HL-60/S4 treated with retinoic acid at 250 ng/mL for 4 days and 3 days (cell line): Measurements from ENCODE around the gene ZNF232.
"Not testable (repeated sequence)": the region's sequence is repeated elsewhere in the genome, so short reads cannot be mapped to it uniquely, and the experiment has no call there.

Experiments
- in situ Hi-C: fragments of 300-500 bp; cut with MboI; formaldehyde crosslinking; loops from 2 replicates; pipeline ENCODE4 v1.7.0; 2022; ENCODE audit warnings: low sequenced_read_pairs

The ZNF232 gene

GRCh38 chr17:5111402-5112204 is at the start of gene ZNF232:
ZNF232 (minus strand) TSS chr17:5111878; CDS start chr17:5111822, 56 bp downstream.
- in situ Hi-C loops, result no loop called here

GRCh38 chr17:5160702-5161101 is 49.0 kb upstream of the ZNF232 start:
- in situ Hi-C loops, result not testable (repeated sequence)

GRCh38 chr17:5146122-5146521 is 34.4 kb upstream of the ZNF232 start:
- in situ Hi-C loops, result not testable (repeated sequence)

- in situ Hi-C loops, result not testable (repeated sequence)
Observed at GRCh38 chr17:5142877-5143276, 31.2 kb upstream of the ZNF232 start.

- in situ Hi-C loops, result no loop called here
Observed at GRCh38 chr17:5139458-5139732, 27.7 kb upstream of the ZNF232 start.

- in situ Hi-C loops, result no loop called here
Observed at GRCh38 chr17:5138616-5139457, 27.2 kb upstream of the ZNF232 start.

- in situ Hi-C loops, result not testable (repeated sequence)
Observed at GRCh38 chr17:5138198-5138544, 26.5 kb upstream of the ZNF232 start.

- in situ Hi-C loops, result not testable (repeated sequence)
Observed at GRCh38 chr17:5137511-5138197, 26.0 kb upstream of the ZNF232 start.

- in situ Hi-C loops, result not testable (repeated sequence)
Observed at GRCh38 chr17:5136580-5137412, 25.1 kb upstream of the ZNF232 start.

GRCh38 chr17:5135726-5136579 is 24.3 kb upstream of the ZNF232 start:
- in situ Hi-C loops, result no loop called here

GRCh38 chr17:5135131-5135712 is 23.5 kb upstream of the ZNF232 start:
- in situ Hi-C loops, result not testable (repeated sequence)

GRCh38 chr17:5134571-5134970 is 22.9 kb upstream of the ZNF232 start:
- in situ Hi-C loops, result not testable (repeated sequence)

GRCh38 chr17:5133961-5134360 is 22.3 kb upstream of the ZNF232 start:
- in situ Hi-C loops, result not testable (repeated sequence)

GRCh38 chr17:5133311-5133710 is 21.6 kb upstream of the ZNF232 start:
- in situ Hi-C loops, result no loop called here

- in situ Hi-C loops, result not testable (repeated sequence)
Observed at GRCh38 chr17:5132503-5133225, 21.0 kb upstream of the ZNF232 start.

- in situ Hi-C loops, result not testable (repeated sequence)
Observed at GRCh38 chr17:5131799-5132502, 20.3 kb upstream of the ZNF232 start.

GRCh38 chr17:5131146-5131715 is 19.6 kb upstream of the ZNF232 start:
- in situ Hi-C loops, result no loop called here

GRCh38 chr17:5130687-5131086 is 19.0 kb upstream of the ZNF232 start:
- in situ Hi-C loops, result not testable (repeated sequence)
